Vagina (tissue), 2 donors: Measurements from ENCODE around the gene EIPR1.

Source experiments
- CTCF ChIP-seq, 3 experiments: fragments of 450-650 bp in 2 of 3; fragments of 200-600 bp in 1 of 3; sonication (generic) in 1 of 3; IDR thresholded peaks; one replicate each; pipeline ENCODE4 v1.5.1; 2017 to 2019; ENCODE audit warnings: antibody characterized with exemption in 3 of 3, mild to moderate bottlenecking in 2 of 3, moderate library complexity in 2 of 3
- POLR2A ChIP-seq, 2 donors: fragments of 450-650 bp; IDR thresholded peaks; one replicate each; pipeline ENCODE4 v1.6.1; 2017; ENCODE audit warnings: antibody characterized with exemption in 2 of 2, mild to moderate bottlenecking in 2 of 2, moderate library complexity in 2 of 2
- POLR2AphosphoS5 ChIP-seq, 2 donors: sonication (generic); formaldehyde crosslinking; IDR thresholded peaks; one replicate each; pipeline ENCODE4 v1.9.0; 2017; ENCODE audit warnings: antibody characterized with exemption in 2 of 2, mild to moderate bottlenecking in 2 of 2, low read depth in 1 of 2; ENCODE audit not compliant: insufficient read depth in 1 of 2

- TF ChIP-seq CTCF (IDR thresholded peaks at IDR 0.05) (no peak), POLR2A (IDR thresholded peaks at IDR 0.05) (no peak), POLR2AphosphoS5 (IDR thresholded peaks at IDR 0.05; ENCODE audit: insufficient read depth in 1 of 2, low read depth in 1 of 2) (no peak)
Measured at GRCh38 chr2:3243804-3244203, 133.8 kb downstream of the EIPR1 start.
